Astrocyte (in vitro differentiated cells and primary cell): ENCODE results near the gene ATXN7L1.

ENCODE experiments used
- EZH2 ChIP-seq: IDR thresholded peaks from 2 replicates; pipeline ENCODE4 v1.6.1; 2012; ENCODE audit warnings: mild to moderate bottlenecking, low read length, inconsistent platforms; ENCODE audit not compliant: insufficient read depth
- TF ChIP-seq, protein P1 (sequence below): IDR thresholded peaks from 2 replicates; pipeline ENCODE4 v1.5.1; 2011; ENCODE audit warnings: low read depth, mild to moderate bottlenecking, inconsistent platforms, low read length, moderate library complexity; ENCODE audit not compliant: insufficient read depth

DNA sequence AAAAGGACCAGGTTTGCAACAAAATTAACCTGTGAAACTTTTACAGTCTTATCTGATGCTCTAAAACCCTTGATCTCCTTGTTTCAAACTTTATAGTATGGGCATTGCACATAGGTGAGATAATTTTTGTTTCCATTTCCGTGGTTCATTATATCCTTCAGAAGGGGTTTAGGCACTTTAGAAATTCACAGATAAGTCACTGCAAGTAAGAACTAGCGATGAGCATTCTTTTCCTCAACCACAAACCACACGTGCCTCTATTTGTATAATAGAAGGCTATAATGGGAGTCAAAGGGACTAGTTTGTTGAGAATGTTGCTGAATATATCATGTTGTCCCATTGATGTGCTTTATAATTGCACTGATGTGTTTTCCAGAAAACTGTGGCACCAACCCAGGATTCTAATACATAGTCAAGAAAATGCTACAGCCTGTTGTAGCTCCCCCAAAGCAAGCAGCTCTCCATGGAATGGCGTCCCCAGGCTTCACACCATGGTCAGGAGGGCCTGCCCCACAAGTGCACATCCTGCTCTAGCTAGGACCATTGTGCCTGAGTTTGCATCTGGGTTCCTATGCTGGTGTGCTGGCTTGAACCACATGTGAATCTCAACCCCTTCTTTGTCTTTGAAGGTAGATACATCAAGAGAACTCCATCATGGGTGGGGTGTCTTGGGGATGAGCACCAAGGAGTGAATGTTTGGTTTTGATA is 14.0 kb upstream of the ATXN7L1 start:
- TF ChIP-seq, protein P1, sequence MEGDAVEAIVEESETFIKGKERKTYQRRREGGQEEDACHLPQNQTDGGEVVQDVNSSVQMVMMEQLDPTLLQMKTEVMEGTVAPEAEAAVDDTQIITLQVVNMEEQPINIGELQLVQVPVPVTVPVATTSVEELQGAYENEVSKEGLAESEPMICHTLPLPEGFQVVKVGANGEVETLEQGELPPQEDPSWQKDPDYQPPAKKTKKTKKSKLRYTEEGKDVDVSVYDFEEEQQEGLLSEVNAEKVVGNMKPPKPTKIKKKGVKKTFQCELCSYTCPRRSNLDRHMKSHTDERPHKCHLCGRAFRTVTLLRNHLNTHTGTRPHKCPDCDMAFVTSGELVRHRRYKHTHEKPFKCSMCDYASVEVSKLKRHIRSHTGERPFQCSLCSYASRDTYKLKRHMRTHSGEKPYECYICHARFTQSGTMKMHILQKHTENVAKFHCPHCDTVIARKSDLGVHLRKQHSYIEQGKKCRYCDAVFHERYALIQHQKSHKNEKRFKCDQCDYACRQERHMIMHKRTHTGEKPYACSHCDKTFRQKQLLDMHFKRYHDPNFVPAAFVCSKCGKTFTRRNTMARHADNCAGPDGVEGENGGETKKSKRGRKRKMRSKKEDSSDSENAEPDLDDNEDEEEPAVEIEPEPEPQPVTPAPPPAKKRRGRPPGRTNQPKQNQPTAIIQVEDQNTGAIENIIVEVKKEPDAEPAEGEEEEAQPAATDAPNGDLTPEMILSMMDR = no peak
- no peak for TF ChIP-seq EZH2
